ENCODE measurements around the gene FAU.
A peak's percentile ranks its signal among the peaks of the same experiment; 100 is the strongest.
"Not testable (repeated sequence)": the region's sequence is repeated elsewhere in the genome, so short reads cannot be mapped to it uniquely, and the experiment has no call there.

FAU gene

GRCh38 chr11:65125197-65126056, 3.5 kb upstream of the FAU start:
- no peak for TF ChIP-seq JUND (IDR thresholded peaks at IDR 0.05; ENCODE audit: low read depth)
- in situ Hi-C loops (cut with HindIII; ENCODE audit: low pct_unique_long_range_greater_than_20kb, low sequenced_read_pairs), result no loop called here

GRCh38 chr11:65124480-65125196, 2.7 kb upstream of the FAU start:
- TF ChIP-seq JUND (IDR thresholded peaks at IDR 0.05; ENCODE audit: low read depth), result no peak
- peak in 1 of 2 experiments; percentile 52 for DNase-seq (ENCODE audit: low read depth in 1 of 2, low spot score in 1 of 2)
- in situ Hi-C loops (cut with HindIII; ENCODE audit: low pct_unique_long_range_greater_than_20kb, low sequenced_read_pairs), result no loop called here

More at GRCh38 chr11:65125197-65126056, 3.5 kb upstream of the FAU start:
- no peak for DNase-seq (ENCODE audit: low read depth in 1 of 2, low spot score in 1 of 2)

- in situ Hi-C loops (cut with HindIII; ENCODE audit: low pct_unique_long_range_greater_than_20kb, low sequenced_read_pairs), result no loop called here
- no peak for DNase-seq (ENCODE audit: low read depth in 1 of 2, low spot score in 1 of 2)
- TF ChIP-seq JUND (IDR thresholded peaks at IDR 0.05; ENCODE audit: low read depth), result no peak
Measured at GRCh38 chr11:65121447-65121864, 478 bp downstream of the FAU start.

DNA sequence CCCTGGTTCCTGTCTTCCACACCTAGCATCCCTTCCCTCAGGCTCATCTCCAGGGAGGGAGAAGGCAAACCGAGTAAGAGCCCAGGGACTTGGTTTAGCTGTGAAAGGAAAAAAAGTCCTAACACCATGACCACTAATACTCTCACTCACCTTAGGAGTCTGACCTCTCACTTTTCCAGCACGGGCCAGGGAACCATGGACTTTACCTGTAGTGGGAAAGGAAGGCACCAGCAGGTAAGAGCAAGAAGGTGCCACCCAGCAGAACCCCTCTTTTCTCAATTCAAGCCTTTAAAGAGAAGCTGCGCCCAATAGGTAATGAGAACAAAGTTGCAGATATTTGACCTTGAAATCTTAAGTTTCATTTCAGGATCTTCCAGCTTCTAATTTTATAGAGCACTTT, 1.1 kb downstream of the FAU start:
- in situ Hi-C loops (cut with HindIII; ENCODE audit: low pct_unique_long_range_greater_than_20kb, low sequenced_read_pairs), result no loop called here
- no peak for TF ChIP-seq JUND (IDR thresholded peaks at IDR 0.05; ENCODE audit: low read depth)

DNA sequence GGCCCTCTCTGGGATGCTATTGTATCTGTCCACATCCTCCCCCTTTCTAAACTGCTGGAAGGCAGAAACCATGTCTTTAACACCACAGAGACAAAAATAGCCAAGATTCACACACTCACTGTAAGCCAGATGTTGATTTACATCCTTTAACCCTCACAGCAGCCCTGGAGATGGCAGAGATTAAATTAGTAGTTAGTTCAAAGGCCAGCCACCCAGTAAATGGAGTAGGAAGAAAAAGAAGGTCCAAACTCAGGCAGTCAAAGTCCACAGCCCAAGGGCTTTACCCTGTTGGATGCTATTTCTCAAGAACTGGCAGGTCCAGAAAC, 2.3 kb downstream of the FAU start:
- in situ Hi-C loops (cut with HindIII; ENCODE audit: low pct_unique_long_range_greater_than_20kb, low sequenced_read_pairs), result no loop called here
- no peak for DNase-seq (ENCODE audit: low read depth in 1 of 2, low spot score in 1 of 2)
- no peak for TF ChIP-seq JUND (IDR thresholded peaks at IDR 0.05; ENCODE audit: low read depth)

More for the DNA sequence above, 1.1 kb downstream of the FAU start:
- no peak for DNase-seq (ENCODE audit: low read depth in 1 of 2, low spot score in 1 of 2)

DNA sequence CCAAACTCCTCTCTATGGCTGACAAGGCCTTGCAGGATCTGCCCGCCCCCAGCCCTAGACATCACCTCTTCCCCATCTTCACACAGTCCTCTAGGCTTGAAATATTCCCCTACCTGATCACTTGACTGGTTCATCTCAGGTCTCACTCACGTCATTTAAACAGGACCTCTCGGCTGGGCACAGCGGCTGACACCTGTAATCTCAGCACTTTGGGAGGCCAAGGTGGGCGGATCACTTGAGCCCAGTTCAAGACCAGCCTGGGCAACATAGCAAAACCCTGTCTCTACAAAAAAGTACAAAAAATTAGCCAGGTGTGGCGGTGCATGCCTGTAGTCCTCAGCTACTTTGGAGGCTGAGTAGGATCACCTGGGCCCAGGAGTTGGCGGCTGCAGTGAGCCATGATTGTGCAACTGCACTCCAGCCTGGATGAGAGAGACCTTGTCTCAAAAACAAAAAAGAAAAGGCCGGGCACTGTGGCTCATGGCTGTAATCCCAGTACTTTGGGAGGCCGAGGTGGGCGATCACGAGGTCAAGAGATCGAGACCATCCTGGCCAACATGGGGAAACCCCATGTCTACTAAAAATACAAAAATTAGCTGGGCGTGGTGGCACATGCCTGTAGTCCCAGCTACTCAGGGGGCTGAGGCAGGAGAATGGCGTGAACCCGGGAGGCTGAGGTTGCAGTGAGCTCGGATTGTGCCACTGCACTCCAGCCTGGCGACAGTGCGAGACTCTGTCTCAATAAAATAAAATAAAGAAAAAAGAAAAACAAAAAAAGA, 2.9 kb downstream of the FAU start:
- DNase-seq (ENCODE audit: low read depth in 1 of 2, low spot score in 1 of 2); in situ Hi-C loops (cut with HindIII; ENCODE audit: low pct_unique_long_range_greater_than_20kb, low sequenced_read_pairs): not testable (repeated sequence)

DNA sequence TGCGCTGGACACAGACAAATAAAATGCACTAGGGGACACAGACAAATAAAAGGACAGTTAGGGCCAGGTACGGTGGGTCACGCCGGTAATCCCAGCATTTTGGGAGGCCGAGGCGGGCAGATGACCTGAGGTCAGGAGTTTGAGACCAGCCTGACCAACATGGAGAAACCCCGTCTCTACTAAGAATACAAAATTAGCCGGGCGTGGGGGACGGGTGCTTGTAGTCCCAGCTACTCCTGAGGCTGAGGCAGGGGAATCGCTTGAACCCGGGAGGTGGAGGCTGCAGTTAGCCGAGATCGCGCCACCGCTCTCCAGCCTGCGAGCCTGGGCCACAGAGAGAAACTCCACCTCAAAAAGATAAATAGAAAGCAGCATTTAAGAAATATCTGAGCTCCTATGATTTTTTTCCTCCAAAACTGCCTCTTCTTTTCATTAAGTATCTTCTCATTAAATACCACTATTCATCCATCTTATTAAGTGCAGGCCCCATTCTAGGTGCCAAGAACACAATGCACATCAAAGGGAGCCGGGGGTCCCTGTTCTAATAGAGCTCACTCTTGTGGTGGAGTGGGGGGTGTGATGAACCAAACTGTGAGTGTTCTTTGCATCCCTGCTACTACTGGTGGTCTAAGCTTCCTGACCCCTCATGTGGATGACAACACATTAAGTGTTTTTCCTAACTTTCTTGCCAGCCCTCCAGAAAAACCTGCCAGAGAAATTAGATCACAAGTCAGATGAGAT, 3.7 kb downstream of the FAU start:
- no peak for TF ChIP-seq JUND (IDR thresholded peaks at IDR 0.05; ENCODE audit: low read depth)
- DNase-seq (ENCODE audit: low read depth in 1 of 2, low spot score in 1 of 2), result no peak
- in situ Hi-C loops (cut with HindIII; ENCODE audit: low pct_unique_long_range_greater_than_20kb, low sequenced_read_pairs), result no loop called here

DNA sequence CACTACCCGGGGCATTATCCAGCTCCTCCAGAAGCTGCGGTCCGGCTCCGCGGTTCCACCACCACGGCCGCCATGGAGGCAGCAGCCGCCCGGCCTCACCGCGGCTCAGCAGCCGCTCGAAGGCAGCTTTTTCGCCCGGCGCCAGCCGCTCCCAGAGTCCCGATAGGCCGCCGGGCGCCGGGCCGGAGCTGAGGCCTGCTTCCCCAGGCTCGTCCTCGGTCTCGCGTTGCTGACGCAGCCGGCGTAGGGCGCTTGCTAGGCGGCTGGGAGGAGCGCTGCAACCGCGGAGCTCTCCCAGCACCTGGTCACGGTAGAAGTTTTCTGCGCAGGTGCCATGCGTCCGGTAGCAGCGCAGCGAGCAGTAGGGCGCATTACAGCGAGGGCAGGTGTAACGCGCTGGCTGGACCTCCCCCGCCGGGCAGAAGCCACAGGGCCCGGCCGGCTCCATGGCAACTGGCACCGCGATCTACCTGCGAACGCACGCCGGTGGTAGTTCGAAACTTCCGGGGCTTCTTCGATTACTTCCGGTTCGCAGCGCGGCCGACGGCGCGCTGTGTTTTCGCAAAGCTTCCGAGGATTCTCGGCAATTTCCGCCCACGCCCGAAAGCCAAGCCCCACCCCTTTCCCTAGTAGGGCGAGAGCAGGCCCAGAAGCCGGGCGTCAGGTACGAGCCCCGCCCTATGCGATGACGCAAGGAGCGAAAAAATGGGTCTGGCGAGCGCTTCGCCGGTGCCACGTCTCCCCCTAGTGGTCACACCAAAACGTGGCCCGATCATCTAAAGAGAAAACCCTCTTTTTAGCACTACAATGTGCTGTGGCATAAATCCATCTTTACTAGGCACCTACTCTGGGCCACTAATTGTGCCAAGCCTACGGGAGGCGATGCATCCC, 4.5 kb downstream of the FAU start, which contains the start of gene ZNHIT2:
TSS of gene ZNHIT2 (minus strand) at position 496 of the 891 bp plus-strand sequence. CDS start at position 448, 48 bp downstream.
- in situ Hi-C loops (cut with HindIII; ENCODE audit: low pct_unique_long_range_greater_than_20kb, low sequenced_read_pairs), result no loop called here
- DNase-seq (ENCODE audit: low read depth in 1 of 2, low spot score in 1 of 2), result peak; percentile 89 to 100
- peak; percentile 67; the same call in 1 of the 2 replicates for TF ChIP-seq JUND (IDR thresholded peaks at IDR 0.05; ENCODE audit: low read depth)

DNA sequence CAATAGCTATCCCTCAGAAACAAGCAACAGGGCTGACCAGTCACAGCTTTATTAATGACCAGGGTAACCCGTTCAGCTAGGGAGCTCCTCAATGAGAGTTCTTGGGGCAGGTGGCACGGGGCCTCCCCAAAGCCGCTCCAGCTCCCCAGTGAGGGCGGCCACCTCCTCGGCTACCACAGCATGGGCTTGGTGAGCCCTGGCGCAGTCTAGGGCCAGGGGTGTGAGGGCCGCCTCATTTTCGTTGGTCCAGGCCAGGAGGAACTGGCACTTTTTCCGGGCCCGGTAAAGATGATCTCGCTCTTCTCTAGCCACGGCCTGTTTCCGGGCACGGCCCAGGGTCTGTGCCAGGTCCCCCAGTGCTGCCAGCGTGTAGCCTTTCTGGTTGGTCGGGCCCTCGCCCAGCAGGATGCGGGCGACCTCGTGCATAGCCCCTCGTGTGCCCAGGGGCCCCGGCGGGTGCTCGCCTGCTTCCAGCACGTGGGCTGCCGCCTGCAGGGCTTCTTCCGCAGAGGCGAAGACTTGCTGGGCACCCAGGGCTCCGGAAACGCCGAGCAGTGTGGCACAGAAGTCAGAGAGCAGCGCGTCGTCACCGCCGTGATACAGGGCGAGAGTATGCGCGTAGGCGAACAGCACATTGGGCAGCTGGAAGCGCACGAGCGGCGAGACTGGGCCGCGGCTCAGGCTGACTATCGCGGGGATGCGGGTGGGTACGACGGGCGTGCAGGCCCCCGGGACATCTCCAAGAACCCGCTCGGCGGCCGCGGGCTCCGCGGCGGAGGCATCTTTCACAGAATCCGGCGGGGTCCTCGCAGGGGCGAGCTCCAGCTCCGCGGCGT, 5.3 kb downstream of the FAU start:
- peak in 1 of 2 experiments; percentile 60 for DNase-seq (ENCODE audit: low read depth in 1 of 2, low spot score in 1 of 2)
- TF ChIP-seq JUND (IDR thresholded peaks at IDR 0.05; ENCODE audit: low read depth), result no peak
- in situ Hi-C loops (cut with HindIII; ENCODE audit: low pct_unique_long_range_greater_than_20kb, low sequenced_read_pairs), result no loop called here

DNA sequence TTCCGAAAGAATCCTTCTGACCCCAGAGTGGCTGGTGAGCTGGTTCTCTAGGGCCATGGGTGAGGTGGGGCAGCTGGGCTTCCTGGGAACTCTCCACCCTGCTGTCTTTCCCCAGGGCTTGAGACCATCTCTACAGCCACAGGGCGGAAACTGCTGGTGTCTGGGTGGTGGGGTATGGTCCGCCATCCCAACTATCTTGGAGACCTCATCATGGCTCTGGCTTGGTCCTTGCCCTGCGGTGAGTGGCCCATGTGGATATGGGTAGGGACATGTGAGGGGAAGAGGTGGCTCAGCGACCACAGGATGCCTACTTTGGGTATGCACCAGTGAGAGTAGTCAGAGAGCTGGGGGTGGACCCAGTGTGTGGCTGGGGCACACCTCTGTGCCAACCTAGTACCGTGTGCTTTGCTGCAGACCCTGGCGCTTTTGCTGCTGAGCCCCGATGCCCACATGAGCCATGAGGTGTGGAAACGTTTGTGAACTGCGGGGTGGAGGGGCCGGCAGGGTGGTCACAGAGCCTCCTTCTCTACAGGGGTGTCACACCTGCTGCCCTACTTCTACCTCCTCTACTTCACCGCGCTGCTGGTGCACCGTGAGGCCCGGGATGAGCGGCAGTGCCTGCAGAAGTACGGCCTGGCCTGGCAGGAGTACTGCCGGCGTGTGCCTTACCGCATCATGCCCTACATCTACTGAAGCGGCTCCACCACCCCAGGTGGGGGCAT, 6.4 kb downstream of the FAU start:
- in situ Hi-C loops (cut with HindIII; ENCODE audit: low pct_unique_long_range_greater_than_20kb, low sequenced_read_pairs), result no loop called here
- DNase-seq (ENCODE audit: low read depth in 1 of 2, low spot score in 1 of 2), result no peak
- TF ChIP-seq JUND (IDR thresholded peaks at IDR 0.05; ENCODE audit: low read depth), result no peak
